OCI-LY3 (cell line): ENCODE results near the gene FOXJ3.

Source experiments
- CTCF ChIP-seq: fragments of 200-600, 300-600 bp; sonication (generic); IDR thresholded peaks from 2 replicates; pipeline ENCODE4 v1.5.1; 2014; ENCODE audit warnings: antibody characterized with exemption, low read length, low read depth
- EZH2phosphoT487 ChIP-seq: fragments of 200-600 bp; shearing (Covaris generic); IDR thresholded peaks from 2 replicates; pipeline ENCODE4 v1.6.1; 2018; ENCODE audit warnings: antibody characterized with exemption, mixed run types, low read depth

GRCh38 chr1:42198251-42198650, 136.8 kb downstream of the FOXJ3 start:
- TF ChIP-seq CTCF (no peak), EZH2phosphoT487 (no peak)
